Activated T-cell treated with anti-CD3 and anti-CD28 coated beads for 4 hours (primary cell): Measurements from ENCODE around the gene MN1.
A peak's percentile ranks its signal among the peaks of the same experiment; 100 is the strongest.

Experiments
- DNase-seq: peaks from one replicate; pipeline ENCODE4 v3.0.0-alpha.2; 2020

Gene MN1

GRCh38 chr22:27825174-27825573 lies 23.6 kb upstream of the MN1 start:
- DNase-seq: no peak

GRCh38 chr22:27823221-27823620 lies 21.7 kb upstream of the MN1 start:
- DNase-seq: no peak

- no peak for DNase-seq
Measured at GRCh38 chr22:27820896-27821866, 19.6 kb upstream of the MN1 start.

GRCh38 chr22:27816552-27816951 lies 15.0 kb upstream of the MN1 start:
- no peak for DNase-seq

GRCh38 chr22:27815826-27816530 lies 14.4 kb upstream of the MN1 start:
- DNase-seq: no peak

- no peak for DNase-seq
Measured at GRCh38 chr22:27814993-27815392, 13.4 kb upstream of the MN1 start.

- no peak for DNase-seq
Measured at GRCh38 chr22:27811778-27812177, 10.2 kb upstream of the MN1 start.

GRCh38 chr22:27810609-27811151 lies 9.1 kb upstream of the MN1 start:
- no peak for DNase-seq

GRCh38 chr22:27809700-27810608 lies 8.4 kb upstream of the MN1 start:
- no peak for DNase-seq

- DNase-seq: no peak
Measured at GRCh38 chr22:27809226-27809603, 7.7 kb upstream of the MN1 start.

GRCh38 chr22:27808451-27809225 lies 7.1 kb upstream of the MN1 start:
- DNase-seq: no peak

- no peak for DNase-seq
Measured at GRCh38 chr22:27805841-27806240, 4.3 kb upstream of the MN1 start.

GRCh38 chr22:27804470-27805297 lies 3.1 kb upstream of the MN1 start:
- DNase-seq: peak; percentile 43

- no peak for DNase-seq
Measured at GRCh38 chr22:27803841-27804415, 2.4 kb upstream of the MN1 start.

GRCh38 chr22:27802346-27803073 lies 954 bp upstream of the MN1 start:
- DNase-seq: no peak

GRCh38 chr22:27801202-27801615 lies 347 bp downstream of the MN1 start:
- peak; percentile 1 for DNase-seq

- DNase-seq: no peak
Measured at GRCh38 chr22:27800250-27801201, 1.0 kb downstream of the MN1 start.

GRCh38 chr22:27799827-27800249 lies 1.7 kb downstream of the MN1 start:
- no peak for DNase-seq
